ENCODE results near the gene ST13. TPM values are rescaled to one million over a fixed set of nuclear protein-coding genes. Genes with fewer than 3 reads are reported as not detected.

ST13 gene
- 202 and 254 TPM in 2 replicates for total RNA-seq

GRCh38 chr22:40856513-40857308, at the start of gene ST13, which contains the start of gene XPNPEP3:
Gene ST13 (minus strand): TSS chr22:40856639. CDS start chr22:40856540, 99 bp downstream.
Gene XPNPEP3 (plus strand): TSS chr22:40857148. CDS start chr22:40857182, 34 bp downstream.

GRCh38 chr22:40862013-40862412, 5.6 kb upstream of the ST13 start, which contains the start of gene DNAJB7:
Gene DNAJB7 (minus strand): TSS chr22:40862113. CDS start chr22:40861994, 119 bp downstream.

GRCh38 chr22:40818747-40819598, 37.5 kb downstream of the ST13 start, which contains the start of gene SLC25A17:
Gene SLC25A17 (minus strand): TSS chr22:40819346. CDS start chr22:40819248, 98 bp downstream.

Other genes starting within 250 kb of the ST13 start
- 16.8 and 17.2 TPM in 2 replicates for gene MRTFA, start 219.9 kb downstream of the ST13 start, total RNA-seq
- 0.11 TPM in 1 of 2 replicates, not detected in the other for gene MCHR1, start 177.2 kb downstream of the ST13 start, total RNA-seq
- gene SLC25A17, start 37.3 kb downstream of the ST13 start, total RNA-seq: 15.8 and 19.1 TPM in 2 replicates
- 5.1 and 7.4 TPM in 2 replicates for gene XPNPEP3, start 509 bp upstream of the ST13 start, total RNA-seq
- not detected in 2 replicates for gene DNAJB7, start 5.5 kb upstream of the ST13 start, total RNA-seq
- 69.2 and 79.3 TPM in 2 replicates for gene RBX1, start 94.7 kb upstream of the ST13 start, total RNA-seq
- gene EP300, start 236.0 kb upstream of the ST13 start, total RNA-seq: 35.5 and 37.7 TPM in 2 replicates

All from dermis lymphatic vessel endothelial cell (primary cell).